ENCODE measurements around the gene DNAH17. TPM values are rescaled to one million over a fixed set of nuclear protein-coding genes. Genes with fewer than 3 reads are reported as not detected.

Gene DNAH17
- polyA plus RNA-seq, 2 donors, result 0.02 to 0.11 TPM

GRCh38 chr17:78477913-78478756 lies 99.1 kb downstream of the DNAH17 start:
- Histone ChIP-seq H3K4me1 (ENCODE audit: control insufficient read depth in 2 of 2, insufficient read depth in 2 of 2, low read length in 1 of 2) (no peaks in the 10 kb centered on the region), H3K4me3 (ENCODE audit: low read depth in 1 of 2, low read length in 2 of 2) (no peak overlapping the region), H3K27me3 (ENCODE audit: control insufficient read depth in 1 of 2, insufficient read depth in 2 of 2, low read length in 2 of 2) (no peaks in the 10 kb centered on the region), H3K36me3 (ENCODE audit: control insufficient read depth in 2 of 2, insufficient read depth in 2 of 2, low read length in 1 of 2) (no peaks in the 10 kb centered on the region), H3K9me3 (ENCODE audit: control insufficient read depth in 2 of 2, insufficient read depth in 1 of 2, low read depth in 1 of 2, low read length in 1 of 2) (peaks cover 0 to 7% of the 10 kb centered on the region in 2 donors), H3K27ac (ENCODE audit: low read depth in 2 of 2, low read length in 1 of 2) (no peak overlapping the region)
- WGBS, 2 donors, result 87 to 88% methylated on average over 2 of the region's 2 CpGs

- Histone ChIP-seq H3K36me3 (ENCODE audit: control insufficient read depth in 2 of 2, insufficient read depth in 2 of 2, low read length in 1 of 2) (no peaks in the 10 kb centered on the region), H3K4me1 (ENCODE audit: control insufficient read depth in 2 of 2, insufficient read depth in 2 of 2, low read length in 1 of 2) (no peaks in the 10 kb centered on the region), H3K27me3 (ENCODE audit: control insufficient read depth in 1 of 2, insufficient read depth in 2 of 2, low read length in 2 of 2) (no peaks in the 10 kb centered on the region), H3K4me3 (ENCODE audit: low read depth in 1 of 2, low read length in 2 of 2) (no peak overlapping the region), H3K9me3 (ENCODE audit: control insufficient read depth in 2 of 2, insufficient read depth in 1 of 2, low read depth in 1 of 2, low read length in 1 of 2) (peaks cover 0 to 7% of the 10 kb centered on the region in 2 donors), H3K27ac (ENCODE audit: low read depth in 2 of 2, low read length in 1 of 2) (no peak overlapping the region)
- WGBS, 2 donors, result 65 to 77% methylated on average over 5 of the region's 5 CpGs
Observed at GRCh38 chr17:78476973-78477372, 100.2 kb downstream of the DNAH17 start.

GRCh38 chr17:78476149-78476548 lies 101.0 kb downstream of the DNAH17 start:
- Histone ChIP-seq H3K4me1 (ENCODE audit: control insufficient read depth in 2 of 2, insufficient read depth in 2 of 2, low read length in 1 of 2) (no peaks in the 10 kb centered on the region), H3K9me3 (ENCODE audit: control insufficient read depth in 2 of 2, insufficient read depth in 1 of 2, low read depth in 1 of 2, low read length in 1 of 2) (peaks cover 0 to 7% of the 10 kb centered on the region in 2 donors), H3K27ac (ENCODE audit: low read depth in 2 of 2, low read length in 1 of 2) (no peak overlapping the region), H3K27me3 (ENCODE audit: control insufficient read depth in 1 of 2, insufficient read depth in 2 of 2, low read length in 2 of 2) (no peaks in the 10 kb centered on the region), H3K4me3 (ENCODE audit: low read depth in 1 of 2, low read length in 2 of 2) (no peak overlapping the region), H3K36me3 (ENCODE audit: control insufficient read depth in 2 of 2, insufficient read depth in 2 of 2, low read length in 1 of 2) (no peaks in the 10 kb centered on the region)
- 95 to 97% methylated on average over 28 of the region's 28 CpGs for WGBS, 2 donors

- H3K27me3 ChIP-seq (ENCODE audit: control insufficient read depth in 1 of 2, insufficient read depth in 2 of 2, low read length in 2 of 2), result no peaks in the 10 kb centered on the region
- no peaks in the 10 kb centered on the region for H3K4me1 ChIP-seq (ENCODE audit: control insufficient read depth in 2 of 2, insufficient read depth in 2 of 2, low read length in 1 of 2)
- H3K4me3 ChIP-seq (ENCODE audit: low read depth in 1 of 2, low read length in 2 of 2), result no peak overlapping the region
- WGBS, 2 donors, result 78 to 81% methylated on average over 16 of the region's 16 CpGs
- H3K9me3 ChIP-seq (ENCODE audit: control insufficient read depth in 2 of 2, insufficient read depth in 1 of 2, low read depth in 1 of 2, low read length in 1 of 2), result peaks cover 0 to 7% of the 10 kb centered on the region in 2 donors
- no peak overlapping the region for H3K27ac ChIP-seq (ENCODE audit: low read depth in 2 of 2, low read length in 1 of 2)
- H3K36me3 ChIP-seq (ENCODE audit: control insufficient read depth in 2 of 2, insufficient read depth in 2 of 2, low read length in 1 of 2), result no peaks in the 10 kb centered on the region
Observed at GRCh38 chr17:78475211-78475610, 102.0 kb downstream of the DNAH17 start.

GRCh38 chr17:78474614-78475146 lies 102.5 kb downstream of the DNAH17 start:
- peaks cover 0 to 7% of the 10 kb centered on the region in 2 donors for H3K9me3 ChIP-seq (ENCODE audit: control insufficient read depth in 2 of 2, insufficient read depth in 1 of 2, low read depth in 1 of 2, low read length in 1 of 2)
- H3K4me1 ChIP-seq (ENCODE audit: control insufficient read depth in 2 of 2, insufficient read depth in 2 of 2, low read length in 1 of 2), result no peaks in the 10 kb centered on the region
- no peaks in the 10 kb centered on the region for H3K27me3 ChIP-seq (ENCODE audit: control insufficient read depth in 1 of 2, insufficient read depth in 2 of 2, low read length in 2 of 2)
- H3K36me3 ChIP-seq (ENCODE audit: control insufficient read depth in 2 of 2, insufficient read depth in 2 of 2, low read length in 1 of 2), result no peaks in the 10 kb centered on the region
- 70 to 76% methylated on average over 18 of the region's 18 CpGs for WGBS, 2 donors
- H3K4me3 ChIP-seq (ENCODE audit: low read depth in 1 of 2, low read length in 2 of 2), result no peak overlapping the region
- no peak overlapping the region for H3K27ac ChIP-seq (ENCODE audit: low read depth in 2 of 2, low read length in 1 of 2)

- no peak overlapping the region for H3K4me3 ChIP-seq (ENCODE audit: low read depth in 1 of 2, low read length in 2 of 2)
- WGBS, 2 donors, result 77 to 89% methylated on average over 12 of the region's 12 CpGs
- H3K4me1 ChIP-seq (ENCODE audit: control insufficient read depth in 2 of 2, insufficient read depth in 2 of 2, low read length in 1 of 2), result no peaks in the 10 kb centered on the region
- H3K36me3 ChIP-seq (ENCODE audit: control insufficient read depth in 2 of 2, insufficient read depth in 2 of 2, low read length in 1 of 2), result no peaks in the 10 kb centered on the region
- H3K9me3 ChIP-seq (ENCODE audit: control insufficient read depth in 2 of 2, insufficient read depth in 1 of 2, low read depth in 1 of 2, low read length in 1 of 2), result peaks cover 0 to 7% of the 10 kb centered on the region in 2 donors
- no peak overlapping the region for H3K27ac ChIP-seq (ENCODE audit: low read depth in 2 of 2, low read length in 1 of 2)
- H3K27me3 ChIP-seq (ENCODE audit: control insufficient read depth in 1 of 2, insufficient read depth in 2 of 2, low read length in 2 of 2), result no peaks in the 10 kb centered on the region
Observed at GRCh38 chr17:78473951-78474613, 103.1 kb downstream of the DNAH17 start.

GRCh38 chr17:78472035-78472905 lies 104.9 kb downstream of the DNAH17 start:
- H3K36me3 ChIP-seq (ENCODE audit: control insufficient read depth in 2 of 2, insufficient read depth in 2 of 2, low read length in 1 of 2), result no peaks in the 10 kb centered on the region
- H3K9me3 ChIP-seq (ENCODE audit: control insufficient read depth in 2 of 2, insufficient read depth in 1 of 2, low read depth in 1 of 2, low read length in 1 of 2), result no peaks in the 10 kb centered on the region
- H3K27me3 ChIP-seq (ENCODE audit: control insufficient read depth in 1 of 2, insufficient read depth in 2 of 2, low read length in 2 of 2), result no peaks in the 10 kb centered on the region
- H3K4me1 ChIP-seq (ENCODE audit: control insufficient read depth in 2 of 2, insufficient read depth in 2 of 2, low read length in 1 of 2), result no peaks in the 10 kb centered on the region
- WGBS, 2 donors, result 74 to 79% methylated on average over 27 to 29 of the region's 29 CpGs
- H3K4me3 ChIP-seq (ENCODE audit: low read depth in 1 of 2, low read length in 2 of 2), result no peak overlapping the region
- H3K27ac ChIP-seq (ENCODE audit: low read depth in 2 of 2, low read length in 1 of 2), result no peak overlapping the region

- 89 to 96% methylated on average over 11 to 12 of the region's 12 CpGs for WGBS, 2 donors
- no peak overlapping the region for H3K27ac ChIP-seq (ENCODE audit: low read depth in 2 of 2, low read length in 1 of 2)
- H3K9me3 ChIP-seq (ENCODE audit: control insufficient read depth in 2 of 2, insufficient read depth in 1 of 2, low read depth in 1 of 2, low read length in 1 of 2), result no peaks in the 10 kb centered on the region
- no peaks in the 10 kb centered on the region for H3K27me3 ChIP-seq (ENCODE audit: control insufficient read depth in 1 of 2, insufficient read depth in 2 of 2, low read length in 2 of 2)
- no peaks in the 10 kb centered on the region for H3K4me1 ChIP-seq (ENCODE audit: control insufficient read depth in 2 of 2, insufficient read depth in 2 of 2, low read length in 1 of 2)
- no peaks in the 10 kb centered on the region for H3K36me3 ChIP-seq (ENCODE audit: control insufficient read depth in 2 of 2, insufficient read depth in 2 of 2, low read length in 1 of 2)
- H3K4me3 ChIP-seq (ENCODE audit: low read depth in 1 of 2, low read length in 2 of 2), result no peak overlapping the region
Observed at GRCh38 chr17:78471635-78472034, 105.6 kb downstream of the DNAH17 start.

- no peaks in the 10 kb centered on the region for H3K9me3 ChIP-seq (ENCODE audit: control insufficient read depth in 2 of 2, insufficient read depth in 1 of 2, low read depth in 1 of 2, low read length in 1 of 2)
- no peak overlapping the region for H3K27ac ChIP-seq (ENCODE audit: low read depth in 2 of 2, low read length in 1 of 2)
- no peaks in the 10 kb centered on the region for H3K4me1 ChIP-seq (ENCODE audit: control insufficient read depth in 2 of 2, insufficient read depth in 2 of 2, low read length in 1 of 2)
- no peak overlapping the region for H3K4me3 ChIP-seq (ENCODE audit: low read depth in 1 of 2, low read length in 2 of 2)
- H3K36me3 ChIP-seq (ENCODE audit: control insufficient read depth in 2 of 2, insufficient read depth in 2 of 2, low read length in 1 of 2), result no peaks in the 10 kb centered on the region
- H3K27me3 ChIP-seq (ENCODE audit: control insufficient read depth in 1 of 2, insufficient read depth in 2 of 2, low read length in 2 of 2), result no peaks in the 10 kb centered on the region
- WGBS, 2 donors, result 93 to 95% methylated on average over 7 of the region's 7 CpGs
Observed at GRCh38 chr17:78469443-78469842, 107.8 kb downstream of the DNAH17 start.

Measured in esophagus (tissue), 2 donors.